MV-4-11 (cell line): ENCODE results near the gene SCAMP5.

Source experiments
- DNase-seq: peaks from one replicate; lab custom pipeline; 2025; lab: John Stamatoyannopoulos, UW

SCAMP5 gene

GRCh38 chr15:75070674-75071073 lies 75.3 kb downstream of the SCAMP5 start:
- DNase-seq: no peak
